ENCODE measurements around the gene ATP2B3.

ATP2B3 gene

DNA sequence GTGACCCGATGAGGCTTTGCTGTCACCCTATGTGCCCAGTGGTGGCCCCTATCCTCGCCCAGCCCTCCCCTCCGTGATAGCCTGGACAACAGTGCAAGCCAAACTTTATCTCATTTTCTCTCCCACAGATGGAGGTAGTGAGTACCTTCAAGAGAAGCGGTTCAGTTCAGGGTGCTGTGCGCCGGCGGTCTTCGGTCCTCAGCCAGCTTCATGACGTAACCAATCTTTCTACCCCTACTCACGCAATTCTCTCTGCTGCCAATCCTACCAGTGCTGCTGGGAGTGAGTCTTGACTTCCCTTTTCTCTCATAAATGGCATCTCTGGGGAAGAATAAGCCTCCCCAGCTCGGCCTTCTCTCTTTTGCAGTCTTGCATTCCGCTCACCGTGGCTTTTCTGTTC lies 52.0 kb downstream of the ATP2B3 start:
- Histone ChIP-seq H3K4me3 (ENCODE audit: low read length) (no peak overlapping the region), H3K27me3 (ENCODE audit: control insufficient read depth, insufficient read depth, low read length) (no peaks in the 10 kb centered on the region), H3K9ac (ENCODE audit: low read length) (no peak overlapping the region), H3K4me1 (ENCODE audit: control insufficient read depth, insufficient read depth, low read length) (no peaks in the 10 kb centered on the region), H3K36me3 (ENCODE audit: control insufficient read depth, insufficient read depth, low read length) (no peaks in the 10 kb centered on the region), H3K9me3 (ENCODE audit: control insufficient read depth, low read length) (no peaks in the 10 kb centered on the region)

DNA sequence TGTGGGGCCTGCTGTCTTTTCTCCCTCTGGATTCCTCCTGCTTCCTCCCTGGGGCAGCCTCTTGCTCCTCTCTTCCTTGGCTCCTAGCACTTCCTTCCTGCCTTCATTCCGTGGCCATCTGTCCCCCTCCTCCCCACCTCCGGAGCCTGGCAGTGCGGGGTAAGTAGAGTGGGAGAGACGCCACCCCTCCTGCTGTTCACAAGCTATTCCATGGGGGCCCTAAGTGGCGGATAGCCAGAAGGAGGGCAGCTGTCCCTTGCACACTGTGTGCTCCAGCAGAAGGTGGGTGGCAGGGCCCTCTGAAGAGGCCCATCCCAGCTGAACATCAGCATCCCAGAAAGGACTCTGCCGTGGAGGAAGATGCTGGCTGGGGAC lies 54.1 kb downstream of the ATP2B3 start:
- Histone ChIP-seq H3K27me3 (ENCODE audit: control insufficient read depth, insufficient read depth, low read length) (no peaks in the 10 kb centered on the region), H3K9me3 (ENCODE audit: control insufficient read depth, low read length) (no peaks in the 10 kb centered on the region), H3K36me3 (ENCODE audit: control insufficient read depth, insufficient read depth, low read length) (no peaks in the 10 kb centered on the region), H3K9ac (ENCODE audit: low read length) (no peak overlapping the region), H3K4me3 (ENCODE audit: low read length) (no peak overlapping the region), H3K4me1 (ENCODE audit: control insufficient read depth, insufficient read depth, low read length) (no peaks in the 10 kb centered on the region)

GRCh38 chrX:153572601-153573000 lies 55.2 kb downstream of the ATP2B3 start:
- no peaks in the 10 kb centered on the region for H3K27me3 ChIP-seq (ENCODE audit: control insufficient read depth, insufficient read depth, low read length)
- no peak overlapping the region for H3K4me3 ChIP-seq (ENCODE audit: low read length)
- H3K4me1 ChIP-seq (ENCODE audit: control insufficient read depth, insufficient read depth, low read length): no peaks in the 10 kb centered on the region
- no peaks in the 10 kb centered on the region for H3K9me3 ChIP-seq (ENCODE audit: control insufficient read depth, low read length)
- H3K9ac ChIP-seq (ENCODE audit: low read length): no peak overlapping the region
- no peaks in the 10 kb centered on the region for H3K36me3 ChIP-seq (ENCODE audit: control insufficient read depth, insufficient read depth, low read length)

DNA sequence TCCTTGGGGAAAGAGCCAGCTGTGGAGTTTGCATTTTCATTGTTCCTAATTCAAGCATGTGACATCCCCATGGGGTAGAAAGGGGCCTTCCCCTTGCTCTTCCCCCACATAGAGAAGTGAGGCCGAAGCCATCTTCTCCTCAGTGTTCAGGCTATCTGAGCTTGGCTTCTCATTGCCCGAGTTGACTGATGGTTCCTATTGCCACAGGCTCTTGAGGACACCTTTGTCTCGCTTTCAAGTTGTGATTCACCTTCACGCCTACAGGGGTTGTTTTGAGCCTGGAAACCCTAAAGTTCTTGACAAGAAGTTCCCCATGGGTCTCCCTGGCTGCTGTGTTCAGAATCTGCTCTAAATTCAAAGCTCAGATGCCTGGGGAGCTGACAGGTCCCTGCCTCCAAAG lies 56.5 kb downstream of the ATP2B3 start:
- no peaks in the 10 kb centered on the region for H3K36me3 ChIP-seq (ENCODE audit: control insufficient read depth, insufficient read depth, low read length)
- H3K27me3 ChIP-seq (ENCODE audit: control insufficient read depth, insufficient read depth, low read length): no peaks in the 10 kb centered on the region
- H3K9me3 ChIP-seq (ENCODE audit: control insufficient read depth, low read length): no peaks in the 10 kb centered on the region
- no peaks in the 10 kb centered on the region for H3K4me1 ChIP-seq (ENCODE audit: control insufficient read depth, insufficient read depth, low read length)
- no peak overlapping the region for H3K9ac ChIP-seq (ENCODE audit: low read length)
- no peak overlapping the region for H3K4me3 ChIP-seq (ENCODE audit: low read length)

GRCh38 chrX:153576239-153576870 lies 58.9 kb downstream of the ATP2B3 start:
- H3K9me3 ChIP-seq (ENCODE audit: control insufficient read depth, low read length): no peaks in the 10 kb centered on the region
- H3K27me3 ChIP-seq (ENCODE audit: control insufficient read depth, insufficient read depth, low read length): no peaks in the 10 kb centered on the region
- no peak overlapping the region for H3K4me3 ChIP-seq (ENCODE audit: low read length)
- H3K36me3 ChIP-seq (ENCODE audit: control insufficient read depth, insufficient read depth, low read length): no peaks in the 10 kb centered on the region
- no peak overlapping the region for H3K9ac ChIP-seq (ENCODE audit: low read length)
- H3K4me1 ChIP-seq (ENCODE audit: control insufficient read depth, insufficient read depth, low read length): no peaks in the 10 kb centered on the region

DNA sequence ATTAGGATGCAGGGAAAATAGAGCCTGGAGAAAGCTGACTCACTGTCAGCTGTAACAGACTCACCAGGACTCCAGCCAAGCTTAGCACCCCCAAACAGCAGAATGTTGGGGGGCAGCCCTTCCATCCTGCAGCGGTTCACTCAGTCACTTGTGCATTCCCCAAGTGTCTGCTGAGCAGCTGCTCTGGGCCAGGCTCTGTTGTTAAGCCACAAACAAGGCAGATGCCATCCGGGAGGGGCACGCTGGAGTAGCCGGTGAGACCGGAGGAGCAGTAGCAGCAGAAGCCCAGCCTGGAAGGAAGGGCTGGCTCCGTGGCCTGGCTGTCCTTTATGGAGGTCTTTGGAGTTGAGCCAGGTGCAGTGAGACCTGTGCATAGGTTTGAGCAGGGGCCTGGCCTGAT lies 59.5 kb downstream of the ATP2B3 start:
- Histone ChIP-seq H3K4me3 (ENCODE audit: low read length) (no peak overlapping the region), H3K27me3 (ENCODE audit: control insufficient read depth, insufficient read depth, low read length) (no peaks in the 10 kb centered on the region), H3K4me1 (ENCODE audit: control insufficient read depth, insufficient read depth, low read length) (no peaks in the 10 kb centered on the region), H3K9ac (ENCODE audit: low read length) (no peak overlapping the region), H3K36me3 (ENCODE audit: control insufficient read depth, insufficient read depth, low read length) (no peaks in the 10 kb centered on the region), H3K9me3 (ENCODE audit: control insufficient read depth, low read length) (no peaks in the 10 kb centered on the region)

DNA sequence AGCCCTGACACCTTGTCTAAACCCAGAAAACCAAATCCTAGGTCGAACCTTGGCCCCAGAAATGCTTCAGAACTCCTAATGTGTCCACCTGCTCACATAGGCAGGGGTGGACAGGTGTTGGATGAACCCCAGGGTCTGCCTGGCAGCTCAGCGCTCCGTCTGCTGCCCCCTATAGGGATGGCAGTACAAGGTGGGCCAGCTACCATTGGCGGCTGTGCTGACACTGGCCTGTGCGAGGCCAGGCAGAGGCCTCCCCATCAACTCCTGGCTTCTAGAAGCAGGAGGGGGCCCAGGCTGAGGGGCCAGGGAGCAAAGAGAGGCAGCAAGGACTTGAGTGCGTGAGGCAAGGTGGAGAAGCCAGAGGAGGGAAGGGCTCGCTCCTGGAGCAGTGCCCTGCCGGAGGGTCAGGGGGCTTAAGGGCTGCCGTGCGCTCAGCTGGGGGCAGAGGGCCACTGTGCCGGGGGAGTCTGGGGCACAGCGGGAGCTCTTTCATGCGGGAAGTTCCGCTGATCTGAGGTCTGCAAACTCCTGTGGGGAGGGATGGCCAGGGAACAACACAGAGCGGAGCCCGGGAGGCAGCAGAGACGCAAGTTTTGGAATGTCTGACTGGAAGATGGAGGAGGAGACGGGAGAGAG lies 60.9 kb downstream of the ATP2B3 start:
- Histone ChIP-seq H3K4me3 (ENCODE audit: low read length) (no peak overlapping the region), H3K27me3 (ENCODE audit: control insufficient read depth, insufficient read depth, low read length) (no peaks in the 10 kb centered on the region), H3K9me3 (ENCODE audit: control insufficient read depth, low read length) (no peaks in the 10 kb centered on the region), H3K4me1 (ENCODE audit: control insufficient read depth, insufficient read depth, low read length) (no peaks in the 10 kb centered on the region), H3K9ac (ENCODE audit: low read length) (no peak overlapping the region), H3K36me3 (ENCODE audit: control insufficient read depth, insufficient read depth, low read length) (no peaks in the 10 kb centered on the region)

DNA sequence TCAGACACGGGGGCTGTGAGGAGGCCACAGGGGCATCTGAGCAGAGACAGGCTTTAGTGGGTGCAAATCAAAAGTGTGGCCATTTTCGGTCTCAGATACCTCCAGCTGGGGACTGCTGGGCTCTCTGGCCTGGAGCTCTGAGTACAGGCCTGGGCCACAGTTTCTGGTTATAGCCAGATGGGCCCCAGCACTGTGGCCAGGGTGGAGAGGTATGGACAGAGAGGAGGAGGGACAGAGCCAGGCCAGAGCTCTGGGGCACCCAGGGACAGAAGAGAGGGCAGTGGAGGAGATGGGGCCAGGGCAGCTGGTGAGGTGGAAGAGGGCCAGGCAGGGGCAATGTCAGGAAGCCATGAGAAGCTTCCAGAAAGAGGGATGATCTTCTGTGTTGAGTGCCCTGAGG lies 61.4 kb downstream of the ATP2B3 start:
- Histone ChIP-seq H3K9me3 (ENCODE audit: control insufficient read depth, low read length) (no peaks in the 10 kb centered on the region), H3K4me1 (ENCODE audit: control insufficient read depth, insufficient read depth, low read length) (no peaks in the 10 kb centered on the region), H3K27me3 (ENCODE audit: control insufficient read depth, insufficient read depth, low read length) (no peaks in the 10 kb centered on the region), H3K36me3 (ENCODE audit: control insufficient read depth, insufficient read depth, low read length) (no peaks in the 10 kb centered on the region), H3K9ac (ENCODE audit: low read length) (no peak overlapping the region), H3K4me3 (ENCODE audit: low read length) (no peak overlapping the region)

DNA sequence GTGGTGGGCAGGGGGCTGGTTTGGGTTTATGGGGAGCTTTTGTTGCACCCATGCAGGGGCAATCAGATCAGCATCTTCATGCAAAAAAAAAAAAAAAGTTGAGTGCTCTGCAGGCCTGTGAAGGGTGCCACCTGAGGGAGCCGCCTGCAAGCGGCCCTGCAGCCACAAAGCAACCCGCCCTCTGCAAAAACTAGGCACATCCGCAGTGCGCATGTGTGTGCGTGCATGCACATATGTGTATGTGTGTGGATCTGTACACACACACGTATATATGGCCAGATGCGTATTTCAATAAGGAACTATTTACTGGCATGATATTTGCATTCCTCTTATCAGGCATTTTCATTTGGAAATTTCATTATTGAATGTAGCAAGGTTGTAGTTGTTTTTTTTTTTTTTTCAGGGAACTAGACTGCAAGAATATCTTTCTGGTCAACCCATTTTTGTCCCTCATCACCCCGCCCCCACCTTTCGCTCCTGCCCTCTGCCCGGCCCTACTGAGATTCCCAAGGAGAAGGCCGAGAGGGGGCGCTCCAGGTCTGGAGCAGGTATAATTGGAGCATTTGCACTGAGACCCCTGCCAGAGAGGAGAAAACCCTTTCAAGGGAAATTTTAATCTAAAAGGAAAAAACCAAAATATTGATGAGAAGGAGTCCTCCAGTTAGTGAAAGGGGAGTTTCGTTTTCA lies 63.4 kb downstream of the ATP2B3 start:
- no peak overlapping the region for H3K4me3 ChIP-seq (ENCODE audit: low read length)
- H3K36me3 ChIP-seq (ENCODE audit: control insufficient read depth, insufficient read depth, low read length): no peaks in the 10 kb centered on the region
- H3K4me1 ChIP-seq (ENCODE audit: control insufficient read depth, insufficient read depth, low read length): no peaks in the 10 kb centered on the region
- H3K27me3 ChIP-seq (ENCODE audit: control insufficient read depth, insufficient read depth, low read length): no peaks in the 10 kb centered on the region
- H3K9ac ChIP-seq (ENCODE audit: low read length): no peak overlapping the region
- no peaks in the 10 kb centered on the region for H3K9me3 ChIP-seq (ENCODE audit: control insufficient read depth, low read length)

DNA sequence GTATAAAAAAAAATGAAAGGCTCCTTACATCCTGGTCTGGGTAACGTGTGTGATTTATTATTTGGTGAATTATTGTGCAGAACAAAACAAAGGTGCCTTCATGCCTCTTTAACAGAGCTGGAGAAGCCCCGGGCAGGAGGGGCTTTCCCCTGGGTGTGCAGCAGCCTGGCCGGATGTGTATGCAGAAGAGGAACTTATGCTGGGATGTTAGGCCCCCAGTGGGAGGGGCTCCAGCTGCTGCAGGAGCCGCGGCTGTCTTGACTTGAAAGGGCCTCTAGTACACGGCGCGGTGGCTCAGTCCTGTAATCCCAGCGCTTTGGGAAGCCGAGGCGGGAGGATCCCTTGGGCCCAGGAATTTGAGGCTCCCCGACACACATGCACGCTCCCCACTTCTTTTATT lies 65.5 kb downstream of the ATP2B3 start:
- H3K4me3 ChIP-seq (ENCODE audit: low read length): no peak overlapping the region
- no peaks in the 10 kb centered on the region for H3K9me3 ChIP-seq (ENCODE audit: control insufficient read depth, low read length)
- H3K36me3 ChIP-seq (ENCODE audit: control insufficient read depth, insufficient read depth, low read length): no peaks in the 10 kb centered on the region
- H3K4me1 ChIP-seq (ENCODE audit: control insufficient read depth, insufficient read depth, low read length): no peaks in the 10 kb centered on the region
- no peaks in the 10 kb centered on the region for H3K27me3 ChIP-seq (ENCODE audit: control insufficient read depth, insufficient read depth, low read length)
- H3K9ac ChIP-seq (ENCODE audit: low read length): no peak overlapping the region

GRCh38 chrX:153583433-153583832 lies 66.0 kb downstream of the ATP2B3 start:
- no peaks in the 10 kb centered on the region for H3K9me3 ChIP-seq (ENCODE audit: control insufficient read depth, low read length)
- no peaks in the 10 kb centered on the region for H3K4me1 ChIP-seq (ENCODE audit: control insufficient read depth, insufficient read depth, low read length)
- no peak overlapping the region for H3K4me3 ChIP-seq (ENCODE audit: low read length)
- H3K36me3 ChIP-seq (ENCODE audit: control insufficient read depth, insufficient read depth, low read length): no peaks in the 10 kb centered on the region
- no peaks in the 10 kb centered on the region for H3K27me3 ChIP-seq (ENCODE audit: control insufficient read depth, insufficient read depth, low read length)
- H3K9ac ChIP-seq (ENCODE audit: low read length): no peak overlapping the region

- Histone ChIP-seq H3K27me3 (ENCODE audit: control insufficient read depth, insufficient read depth, low read length) (no peaks in the 10 kb centered on the region), H3K36me3 (ENCODE audit: control insufficient read depth, insufficient read depth, low read length) (no peaks in the 10 kb centered on the region), H3K4me3 (ENCODE audit: low read length) (no peak overlapping the region), H3K4me1 (ENCODE audit: control insufficient read depth, insufficient read depth, low read length) (no peaks in the 10 kb centered on the region), H3K9me3 (ENCODE audit: control insufficient read depth, low read length) (no peaks in the 10 kb centered on the region), H3K9ac (ENCODE audit: low read length) (no peak overlapping the region)
Measured at GRCh38 chrX:153585827-153586226, 68.4 kb downstream of the ATP2B3 start.

Data from mucosa of stomach (tissue), 1 donor.